Measurements from ENCODE around the gene DMBX1.

Gene DMBX1

DNA sequence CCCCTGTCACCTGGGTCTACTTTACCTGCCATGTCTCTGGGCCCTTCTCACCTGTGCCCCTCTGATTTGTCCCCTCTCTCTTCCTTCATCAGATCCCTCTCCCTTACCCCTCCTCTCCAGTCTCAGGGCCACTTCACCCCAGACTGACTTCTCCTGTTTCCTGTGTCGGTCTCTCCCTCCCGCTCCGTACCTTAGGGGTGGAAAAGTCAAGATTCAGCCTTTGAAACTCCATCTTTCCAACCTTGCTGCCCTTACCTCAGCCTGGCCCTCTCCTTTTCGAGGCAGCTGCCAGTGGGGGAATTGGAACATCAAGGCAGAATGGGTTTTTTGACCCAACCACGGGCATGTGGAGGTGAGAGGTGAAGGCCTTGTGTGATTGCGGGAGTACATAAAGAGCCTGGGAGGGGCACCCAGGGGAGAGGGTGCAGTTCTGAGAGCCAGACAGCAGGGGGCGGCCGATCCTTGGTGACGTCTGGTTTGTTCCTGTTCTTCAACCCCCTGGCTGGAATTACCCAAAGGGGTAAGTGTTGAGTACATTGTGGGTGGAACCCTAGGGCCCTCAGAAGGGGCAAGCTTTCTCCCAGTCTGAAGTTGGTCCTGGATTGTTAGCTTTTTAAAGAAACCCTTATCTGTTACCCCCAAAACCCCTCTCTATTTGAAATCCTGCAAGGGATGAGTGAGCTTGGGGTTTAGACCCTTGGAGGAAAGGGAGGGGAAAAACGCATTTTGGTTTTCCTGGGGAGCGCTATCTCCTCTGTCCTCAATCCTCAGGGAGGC is 12.3 kb upstream of the DMBX1 start:
- no peak overlapping the region for H3K9ac ChIP-seq (ENCODE audit: low read depth, low read length)
- H3K4me3 ChIP-seq (ENCODE audit: low read depth, low read length) = no peak overlapping the region
- H3K27me3 ChIP-seq (ENCODE audit: control insufficient read depth, insufficient read depth, low read length) = peaks cover 99% of the 10 kb centered on the region
- no peaks in the 10 kb centered on the region for H3K9me3 ChIP-seq (ENCODE audit: control insufficient read depth, insufficient read depth, low read length)
- H3K4me1 ChIP-seq (ENCODE audit: control insufficient read depth, insufficient read depth, low read length) = peaks cover 12% of the 10 kb centered on the region
- no peaks in the 10 kb centered on the region for H3K36me3 ChIP-seq (ENCODE audit: control insufficient read depth, insufficient read depth, low read length)

- Histone ChIP-seq H3K4me1 (ENCODE audit: control insufficient read depth, insufficient read depth, low read length) (peaks cover 12% of the 10 kb centered on the region), H3K9me3 (ENCODE audit: control insufficient read depth, insufficient read depth, low read length) (no peaks in the 10 kb centered on the region), H3K36me3 (ENCODE audit: control insufficient read depth, insufficient read depth, low read length) (no peaks in the 10 kb centered on the region), H3K9ac (ENCODE audit: low read depth, low read length) (no peak overlapping the region), H3K4me3 (ENCODE audit: low read depth, low read length) (no peak overlapping the region), H3K27me3 (ENCODE audit: control insufficient read depth, insufficient read depth, low read length) (peaks cover 99% of the 10 kb centered on the region)
Observed at GRCh38 chr1:46478721-46479485, 10.7 kb upstream of the DMBX1 start.

- Histone ChIP-seq H3K4me1 (ENCODE audit: control insufficient read depth, insufficient read depth, low read length) (peaks cover 10% of the 10 kb centered on the region), H3K9ac (ENCODE audit: low read depth, low read length) (no peak overlapping the region), H3K9me3 (ENCODE audit: control insufficient read depth, insufficient read depth, low read length) (no peaks in the 10 kb centered on the region), H3K27me3 (ENCODE audit: control insufficient read depth, insufficient read depth, low read length) (peaks cover 100% of the 10 kb centered on the region), H3K36me3 (ENCODE audit: control insufficient read depth, insufficient read depth, low read length) (no peaks in the 10 kb centered on the region), H3K4me3 (ENCODE audit: low read depth, low read length) (no peak overlapping the region)
Observed at GRCh38 chr1:46479744-46480350, 9.8 kb upstream of the DMBX1 start.

GRCh38 chr1:46480959-46481646 is 8.5 kb upstream of the DMBX1 start:
- Histone ChIP-seq H3K9ac (ENCODE audit: low read depth, low read length) (no peak overlapping the region), H3K9me3 (ENCODE audit: control insufficient read depth, insufficient read depth, low read length) (no peaks in the 10 kb centered on the region), H3K27me3 (ENCODE audit: control insufficient read depth, insufficient read depth, low read length) (peaks cover 97% of the 10 kb centered on the region), H3K4me3 (ENCODE audit: low read depth, low read length) (no peak overlapping the region), H3K36me3 (ENCODE audit: control insufficient read depth, insufficient read depth, low read length) (no peaks in the 10 kb centered on the region), H3K4me1 (ENCODE audit: control insufficient read depth, insufficient read depth, low read length) (peaks cover 13% of the 10 kb centered on the region)

DNA sequence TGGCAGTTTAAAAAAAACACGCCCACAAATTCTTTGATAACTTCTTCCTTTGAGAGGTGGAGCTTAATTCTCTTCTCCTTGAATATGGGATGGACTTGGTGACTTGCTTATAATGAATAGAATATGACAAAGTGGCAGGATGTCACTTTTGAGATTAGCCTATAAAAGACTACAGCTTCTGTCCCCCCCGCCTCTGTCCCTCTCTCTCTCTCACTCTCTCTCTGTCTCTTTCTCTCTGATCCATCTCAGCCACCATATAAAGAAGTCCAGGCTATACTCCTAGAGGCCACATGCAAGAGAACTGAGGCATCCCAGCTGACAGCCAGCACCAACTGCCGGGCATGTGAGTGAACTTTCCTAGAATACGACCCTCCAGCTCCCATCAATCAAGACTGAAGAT is 7.7 kb upstream of the DMBX1 start:
- Histone ChIP-seq H3K9me3 (ENCODE audit: control insufficient read depth, insufficient read depth, low read length) (no peaks in the 10 kb centered on the region), H3K27me3 (ENCODE audit: control insufficient read depth, insufficient read depth, low read length) (peaks cover 97% of the 10 kb centered on the region), H3K4me1 (ENCODE audit: control insufficient read depth, insufficient read depth, low read length) (peaks cover 15% of the 10 kb centered on the region), H3K36me3 (ENCODE audit: control insufficient read depth, insufficient read depth, low read length) (no peaks in the 10 kb centered on the region), H3K4me3 (ENCODE audit: low read depth, low read length) (no peak overlapping the region), H3K9ac (ENCODE audit: low read depth, low read length) (no peak overlapping the region)

GRCh38 chr1:46483589-46483988 is 6.0 kb upstream of the DMBX1 start:
- no peak overlapping the region for H3K4me3 ChIP-seq (ENCODE audit: low read depth, low read length)
- no peaks in the 10 kb centered on the region for H3K36me3 ChIP-seq (ENCODE audit: control insufficient read depth, insufficient read depth, low read length)
- H3K9me3 ChIP-seq (ENCODE audit: control insufficient read depth, insufficient read depth, low read length) = no peaks in the 10 kb centered on the region
- peaks cover 9% of the 10 kb centered on the region for H3K4me1 ChIP-seq (ENCODE audit: control insufficient read depth, insufficient read depth, low read length)
- H3K27me3 ChIP-seq (ENCODE audit: control insufficient read depth, insufficient read depth, low read length) = peaks cover 97% of the 10 kb centered on the region
- no peak overlapping the region for H3K9ac ChIP-seq (ENCODE audit: low read depth, low read length)

DNA sequence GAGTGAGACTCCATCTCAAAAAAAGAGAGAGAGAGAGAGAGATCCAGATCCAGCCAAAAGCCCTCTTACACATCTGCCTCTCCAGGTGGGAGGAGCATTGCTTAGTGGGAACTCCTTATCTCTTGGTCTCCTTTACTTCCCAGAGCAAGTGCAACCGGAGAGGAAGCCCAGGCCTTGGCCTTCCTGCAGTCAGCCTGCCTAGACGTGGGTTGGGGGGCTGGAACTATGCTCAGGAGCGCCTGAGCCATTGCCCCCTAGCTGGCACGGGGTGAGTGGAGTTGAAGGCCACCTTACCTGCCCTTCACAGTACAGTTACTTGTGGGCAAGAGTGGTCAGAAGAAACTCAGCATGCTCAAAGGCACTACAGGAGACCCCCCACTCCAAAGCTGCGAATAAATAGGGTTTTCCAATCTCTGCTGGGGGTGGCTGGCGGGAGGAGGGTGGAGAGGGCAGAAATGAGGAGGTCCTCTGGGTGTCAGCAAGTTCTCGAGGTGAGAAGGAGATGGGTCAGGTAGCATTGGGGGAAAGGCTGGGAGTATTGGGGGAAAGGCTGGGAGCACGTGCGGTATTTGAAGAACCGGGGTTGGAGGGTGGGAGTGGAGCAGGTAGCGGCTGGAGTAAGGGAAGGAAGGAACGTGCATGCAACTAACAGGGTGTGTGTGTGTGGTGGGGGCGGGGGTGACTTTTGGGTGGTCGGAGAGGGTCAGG is 4.7 kb upstream of the DMBX1 start:
- Histone ChIP-seq H3K9ac (ENCODE audit: low read depth, low read length) (no peak overlapping the region), H3K27me3 (ENCODE audit: control insufficient read depth, insufficient read depth, low read length) (peaks cover 95% of the 10 kb centered on the region), H3K4me3 (ENCODE audit: low read depth, low read length) (peak overlapping the region; percentile 39), H3K9me3 (ENCODE audit: control insufficient read depth, insufficient read depth, low read length) (no peaks in the 10 kb centered on the region), H3K4me1 (ENCODE audit: control insufficient read depth, insufficient read depth, low read length) (peaks cover 11% of the 10 kb centered on the region), H3K36me3 (ENCODE audit: control insufficient read depth, insufficient read depth, low read length) (no peaks in the 10 kb centered on the region)

DNA sequence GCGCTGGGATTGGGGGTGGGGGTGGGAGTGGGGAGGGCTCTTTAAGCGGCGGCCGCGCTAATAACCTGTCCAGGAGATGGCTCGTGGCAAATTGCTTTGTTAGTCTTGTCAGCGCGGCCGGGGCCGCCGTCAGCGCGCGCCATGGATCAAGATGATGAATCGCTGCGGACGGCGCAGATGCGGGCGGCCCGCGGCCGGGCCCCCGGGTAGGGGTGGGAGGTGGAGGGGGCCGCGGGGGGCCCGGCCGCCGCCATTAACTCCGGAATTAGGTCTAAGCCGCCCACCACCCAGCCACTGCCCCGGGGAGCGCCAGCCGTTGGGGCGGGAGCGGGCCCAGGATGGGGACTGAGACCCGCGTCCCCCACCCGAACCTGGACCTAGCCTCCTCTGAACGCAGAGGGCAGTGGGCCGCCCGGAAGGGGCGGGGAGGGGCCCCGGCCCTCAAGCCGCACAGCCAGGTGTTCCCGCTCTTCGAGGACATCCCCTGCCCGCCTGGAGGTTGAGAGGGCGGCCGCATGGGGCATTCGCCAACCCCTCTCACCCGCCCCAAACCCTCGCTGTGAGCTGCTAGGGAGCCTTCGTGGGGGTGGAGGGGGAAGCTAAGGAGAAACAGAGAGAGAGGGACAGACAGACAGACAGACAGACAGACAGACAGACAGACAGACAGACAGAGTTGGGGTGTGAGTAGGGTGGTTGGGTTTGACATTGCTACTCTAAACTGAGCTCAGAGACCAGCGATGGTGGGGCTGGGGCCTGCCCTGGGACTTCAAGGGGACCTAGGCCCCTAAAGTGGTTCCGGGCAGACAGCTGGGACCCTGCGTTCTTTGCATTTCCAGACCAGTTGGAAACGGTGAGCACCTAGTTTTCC is 3.8 kb upstream of the DMBX1 start:
- H3K36me3 ChIP-seq (ENCODE audit: control insufficient read depth, insufficient read depth, low read length) = no peaks in the 10 kb centered on the region
- peaks cover 95% of the 10 kb centered on the region for H3K27me3 ChIP-seq (ENCODE audit: control insufficient read depth, insufficient read depth, low read length)
- peaks cover 11% of the 10 kb centered on the region for H3K4me1 ChIP-seq (ENCODE audit: control insufficient read depth, insufficient read depth, low read length)
- no peak overlapping the region for H3K9ac ChIP-seq (ENCODE audit: low read depth, low read length)
- peak overlapping the region; percentile 37 for H3K4me3 ChIP-seq (ENCODE audit: low read depth, low read length)
- no peaks in the 10 kb centered on the region for H3K9me3 ChIP-seq (ENCODE audit: control insufficient read depth, insufficient read depth, low read length)

- Histone ChIP-seq H3K27me3 (ENCODE audit: control insufficient read depth, insufficient read depth, low read length) (peaks cover 95% of the 10 kb centered on the region), H3K36me3 (ENCODE audit: control insufficient read depth, insufficient read depth, low read length) (no peaks in the 10 kb centered on the region), H3K4me1 (ENCODE audit: control insufficient read depth, insufficient read depth, low read length) (peaks cover 11% of the 10 kb centered on the region)
Observed at GRCh38 chr1:46486432-46487015, 3.1 kb upstream of the DMBX1 start.

DNA sequence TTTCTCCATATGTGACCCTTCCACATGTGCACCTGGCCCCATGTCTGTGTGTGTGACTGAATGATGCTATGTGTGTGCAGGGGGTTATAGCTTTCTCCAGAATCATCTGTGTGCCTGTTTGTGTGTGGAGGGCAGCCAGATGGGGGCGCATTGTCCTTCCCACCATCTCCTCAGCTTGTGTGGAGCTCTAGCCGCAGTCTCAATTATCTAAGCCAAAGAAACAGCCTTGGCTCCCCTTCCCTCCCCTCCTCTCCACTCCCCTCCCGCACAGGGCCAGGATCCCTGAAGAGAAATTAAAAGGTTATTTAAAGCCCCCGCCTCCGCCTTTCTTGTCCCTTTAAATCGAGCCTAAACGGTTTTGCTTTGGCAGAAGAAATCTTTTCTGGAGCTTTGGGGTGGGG is 1.8 kb upstream of the DMBX1 start:
- Histone ChIP-seq H3K27me3 (ENCODE audit: control insufficient read depth, insufficient read depth, low read length) (peaks cover 95% of the 10 kb centered on the region), H3K9ac (ENCODE audit: low read depth, low read length) (no peak overlapping the region), H3K9me3 (ENCODE audit: control insufficient read depth, insufficient read depth, low read length) (no peaks in the 10 kb centered on the region), H3K4me1 (ENCODE audit: control insufficient read depth, insufficient read depth, low read length) (peaks cover 18% of the 10 kb centered on the region), H3K4me3 (ENCODE audit: low read depth, low read length) (peak overlapping the region; percentile 0), H3K36me3 (ENCODE audit: control insufficient read depth, insufficient read depth, low read length) (no peaks in the 10 kb centered on the region)

More at GRCh38 chr1:46486432-46487015, 3.1 kb upstream of the DMBX1 start:
- peak overlapping the region; percentile 37 for H3K4me3 ChIP-seq (ENCODE audit: low read depth, low read length)
- no peaks in the 10 kb centered on the region for H3K9me3 ChIP-seq (ENCODE audit: control insufficient read depth, insufficient read depth, low read length)
- H3K9ac ChIP-seq (ENCODE audit: low read depth, low read length) = no peak overlapping the region

Measured in iPS-15b (cell line).